DMS 273 treated with DMSO at 0.1 percent for 48 hours (cell line): ENCODE data around the gene CLEC18B.
"Not testable (repeated sequence)": the region's sequence is repeated elsewhere in the genome, so short reads cannot be mapped to it uniquely, and the experiment has no call there.

Experiments
- DNase-seq: peaks from one replicate; lab custom pipeline; 2025; lab: John Stamatoyannopoulos, UW

Gene CLEC18B

DNA sequence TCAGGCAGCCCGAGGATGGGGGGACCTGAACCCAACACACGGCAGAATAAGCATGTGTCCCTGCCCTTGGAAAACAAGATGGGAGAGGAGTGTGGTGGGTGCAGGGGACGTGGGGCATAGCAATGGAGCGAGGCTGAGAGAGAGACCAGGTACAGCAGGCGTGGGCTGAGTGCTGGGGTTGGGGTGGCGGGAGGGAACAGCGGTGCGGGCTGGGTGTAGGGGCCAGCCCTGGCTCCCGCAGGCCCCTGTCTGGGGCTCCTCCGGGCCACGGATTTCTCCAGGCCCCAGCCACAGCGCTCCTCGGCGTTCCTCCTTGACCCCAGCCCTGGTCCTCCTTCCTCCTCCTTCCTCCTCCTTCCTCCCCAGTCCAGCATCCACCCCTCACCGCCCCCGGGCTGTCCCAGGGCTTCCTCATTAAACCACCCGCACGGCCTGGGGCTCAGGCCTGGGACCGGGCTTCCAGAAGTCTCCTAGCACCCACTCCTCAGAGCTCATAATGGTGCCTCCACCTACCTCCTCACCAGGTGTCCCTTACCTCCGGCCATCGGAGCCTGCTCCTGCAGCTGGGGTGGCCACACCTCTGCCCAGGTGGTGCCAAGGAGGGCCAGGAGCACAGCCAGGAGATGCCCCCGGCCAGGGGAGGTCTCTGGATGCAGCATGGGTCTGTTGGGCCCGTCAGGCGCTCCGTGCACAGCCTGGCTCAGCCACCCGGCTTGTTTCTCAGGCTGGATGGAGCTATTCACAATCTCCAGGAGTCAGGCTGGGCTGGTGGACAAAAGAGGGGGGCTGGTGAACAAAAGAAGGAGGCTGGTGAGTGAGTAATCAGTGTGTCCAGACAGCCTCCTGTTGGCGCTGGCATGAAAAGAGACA, at the start of gene CLEC18B:
Gene CLEC18B (minus strand): TSS at position 867 of the 870 bp plus-strand sequence. CDS start 208 bp downstream, at position 659.
- not testable (repeated sequence) for DNase-seq

DNA sequence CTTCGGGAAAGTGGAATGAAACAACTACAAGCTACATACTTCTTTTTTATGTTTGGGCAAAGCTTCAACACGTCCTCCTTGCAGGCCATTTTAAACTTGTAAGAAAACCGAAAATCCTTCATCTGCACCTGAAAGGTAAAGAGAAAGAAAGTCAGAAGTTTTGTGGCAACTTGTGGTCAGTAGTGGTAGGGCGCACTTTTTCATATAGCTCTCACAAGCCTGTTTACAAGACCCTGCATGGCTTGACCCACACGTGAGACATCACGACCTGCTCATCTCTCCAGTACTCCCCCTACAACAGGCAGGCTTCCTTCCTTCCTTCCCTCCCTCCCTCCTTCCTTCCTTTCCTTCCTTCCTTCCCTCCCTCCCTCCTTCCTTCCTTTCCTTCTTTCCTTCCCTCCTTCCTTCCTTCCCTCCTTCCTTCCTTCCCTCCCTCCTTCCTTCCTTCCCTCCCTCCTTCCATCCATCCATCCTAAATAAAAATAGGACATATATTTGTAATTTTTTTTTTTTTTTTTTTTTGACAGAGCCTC, 48.7 kb upstream of the CLEC18B start:
- DNase-seq: no peak

DNA sequence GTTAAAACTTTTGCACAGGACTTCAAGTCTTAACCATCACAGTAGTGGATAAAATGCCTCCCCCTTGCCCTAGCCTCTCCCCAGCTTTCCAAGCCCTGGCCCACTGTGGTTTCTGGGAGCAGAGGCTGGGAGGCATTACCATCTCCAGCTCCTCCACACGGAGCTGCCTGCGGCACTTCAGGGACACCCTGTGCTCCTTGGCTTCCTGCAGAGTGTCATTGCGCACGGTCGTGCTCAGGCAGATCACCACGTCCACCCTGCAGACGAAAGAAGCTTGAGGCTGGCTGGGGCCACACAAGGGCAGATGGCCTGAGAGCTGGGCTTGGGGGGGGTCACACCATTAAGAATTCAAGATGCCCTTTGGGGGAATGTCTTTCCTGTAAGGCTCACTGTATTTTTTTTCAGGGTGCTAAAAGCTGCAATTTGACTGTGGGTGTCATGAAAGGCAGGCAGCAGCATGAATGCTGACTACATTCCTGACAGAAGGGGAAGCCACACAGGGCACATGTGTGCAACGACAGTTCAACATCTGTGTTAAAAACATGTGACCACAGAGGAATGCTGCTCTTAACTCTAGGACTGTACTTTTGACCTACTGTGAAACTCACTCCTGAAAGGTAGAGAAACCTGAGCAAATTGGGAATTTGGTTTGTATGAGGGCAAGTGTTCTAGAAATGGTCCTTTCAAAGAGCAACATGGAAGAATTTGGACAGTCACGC, 47.7 kb upstream of the CLEC18B start:
- DNase-seq: no peak

DNA sequence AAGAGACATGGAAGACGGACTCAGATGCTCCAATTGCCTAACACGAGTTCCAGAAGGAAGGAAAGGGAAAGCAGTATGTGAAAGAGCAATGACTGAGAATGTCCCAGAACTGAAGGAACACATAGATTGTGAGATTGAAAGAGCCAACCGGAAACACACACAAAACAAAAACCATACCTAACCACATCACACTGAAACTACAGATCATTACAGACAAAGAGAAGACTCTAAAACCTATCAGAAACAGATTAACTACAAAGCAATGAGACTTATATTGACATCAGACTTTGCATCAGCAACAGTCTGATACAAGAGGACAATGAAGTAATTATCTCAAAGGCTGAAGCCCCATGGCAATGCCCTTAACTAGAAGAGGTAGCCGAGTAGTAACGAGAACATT, 45.6 kb upstream of the CLEC18B start:
- no peak for DNase-seq

DNA sequence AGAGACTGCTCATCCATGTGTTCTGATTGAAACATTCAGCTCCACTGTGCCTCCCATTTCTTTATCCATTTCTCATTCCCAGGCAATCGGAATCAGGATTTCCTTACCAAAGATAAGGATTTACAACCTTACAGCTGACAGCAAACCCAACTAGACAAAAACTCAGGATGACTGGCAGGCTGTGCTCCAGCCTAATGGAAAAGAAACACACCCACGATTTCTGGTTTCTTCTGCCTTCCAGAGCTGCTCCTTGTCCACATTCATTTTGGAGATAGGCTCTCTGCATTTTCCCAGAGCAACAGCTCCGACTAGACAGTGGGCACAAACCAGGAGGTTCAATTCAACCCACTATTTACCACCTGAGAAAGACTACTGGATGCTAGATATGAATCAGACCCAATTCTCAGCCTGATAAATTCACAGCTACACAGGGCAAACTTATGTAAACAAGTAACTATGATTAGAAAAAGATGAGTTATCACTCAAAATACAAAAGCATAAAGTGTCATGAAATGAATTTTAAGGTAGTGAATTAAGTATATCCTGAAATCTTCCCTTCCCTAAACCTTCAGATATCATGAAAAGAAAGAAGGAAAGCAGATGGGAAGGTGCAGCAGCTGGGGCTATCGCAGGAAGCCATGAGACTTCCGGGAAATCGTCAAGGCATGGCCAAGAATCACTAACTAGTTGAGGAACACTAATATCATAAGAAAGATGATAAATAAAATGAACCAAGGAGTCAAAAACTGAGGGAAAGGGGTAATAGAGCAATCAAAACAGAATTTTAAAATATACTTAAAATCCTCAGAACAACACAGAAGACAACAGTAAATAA, 44.8 kb upstream of the CLEC18B start:
- no peak for DNase-seq

DNA sequence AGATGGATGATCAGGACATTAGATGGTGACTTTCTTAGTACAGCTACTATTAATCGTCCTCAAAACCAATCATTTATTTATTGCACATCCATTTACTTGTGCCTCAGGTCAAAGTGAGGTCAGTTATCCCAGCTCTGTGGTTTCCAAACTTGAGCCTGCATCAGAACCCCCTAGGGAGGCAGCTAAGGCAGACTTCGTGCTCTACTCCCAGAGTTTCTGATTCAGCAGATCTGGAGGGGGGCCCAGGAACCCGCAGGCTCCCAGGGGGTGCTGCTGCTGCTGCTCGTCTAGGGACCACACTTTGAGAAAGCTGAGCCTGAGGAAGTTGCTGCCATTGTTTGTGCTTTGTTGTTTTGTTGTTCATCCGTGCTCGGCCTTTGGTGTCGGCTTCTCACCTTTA, 44.0 kb upstream of the CLEC18B start:
- DNase-seq: no peak

DNA sequence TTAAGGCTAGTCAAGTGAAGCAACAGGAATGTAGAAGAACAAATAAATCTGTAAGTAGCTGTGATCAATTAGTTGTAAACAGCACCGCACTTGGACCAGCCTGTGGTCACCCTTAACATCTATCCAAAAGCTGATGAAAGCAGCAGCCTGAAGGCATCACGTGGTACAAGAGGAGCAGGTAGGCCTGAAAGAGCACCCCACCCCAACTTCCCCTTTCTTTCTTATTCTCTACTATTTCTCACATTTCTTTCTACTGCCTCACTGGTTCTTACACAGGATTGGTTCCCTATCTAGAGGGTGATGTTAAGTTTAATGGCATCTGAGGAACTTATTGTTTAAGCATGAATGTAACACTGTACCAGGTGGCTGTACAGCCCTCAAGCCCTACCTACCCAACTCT, 42.6 kb upstream of the CLEC18B start:
- no peak for DNase-seq

DNA sequence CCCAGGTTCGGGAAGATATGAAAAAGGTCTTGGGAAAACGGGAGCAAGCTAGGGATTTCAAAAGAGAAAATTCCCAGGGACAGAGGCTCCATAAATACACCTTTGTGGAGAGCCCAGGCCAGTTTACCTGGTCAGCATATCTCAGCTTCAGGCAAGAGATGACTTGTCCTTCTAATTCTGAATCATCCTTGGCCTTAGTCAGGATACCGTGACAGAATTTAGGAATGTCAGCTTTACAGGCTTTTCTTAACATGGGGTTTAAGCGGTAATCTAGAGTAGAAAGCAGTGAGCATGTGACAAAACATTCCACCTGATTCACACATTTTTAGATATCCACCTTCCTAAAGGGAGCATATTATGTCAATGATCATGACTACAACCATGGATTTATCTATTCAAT, 41.1 kb upstream of the CLEC18B start:
- DNase-seq: no peak

DNA sequence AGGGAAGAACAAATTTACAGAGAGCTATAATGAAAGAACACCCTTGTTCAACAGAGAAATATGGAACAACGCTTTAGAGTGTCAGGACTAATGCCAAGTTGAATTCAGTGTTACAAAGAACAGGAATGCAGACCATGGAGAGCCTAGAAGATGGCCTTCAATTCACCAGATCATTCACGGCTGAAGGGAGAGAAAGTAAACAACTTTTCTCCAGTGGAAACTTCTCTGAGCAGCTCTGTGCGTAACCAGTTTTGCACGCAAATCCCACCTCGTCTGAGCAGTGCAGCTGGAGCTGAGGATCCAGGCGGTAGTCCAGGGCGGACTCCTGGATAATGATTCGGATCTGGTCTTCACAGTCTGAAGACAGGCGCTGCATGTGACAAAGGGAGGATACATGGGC, 40.5 kb upstream of the CLEC18B start:
- no peak for DNase-seq

DNA sequence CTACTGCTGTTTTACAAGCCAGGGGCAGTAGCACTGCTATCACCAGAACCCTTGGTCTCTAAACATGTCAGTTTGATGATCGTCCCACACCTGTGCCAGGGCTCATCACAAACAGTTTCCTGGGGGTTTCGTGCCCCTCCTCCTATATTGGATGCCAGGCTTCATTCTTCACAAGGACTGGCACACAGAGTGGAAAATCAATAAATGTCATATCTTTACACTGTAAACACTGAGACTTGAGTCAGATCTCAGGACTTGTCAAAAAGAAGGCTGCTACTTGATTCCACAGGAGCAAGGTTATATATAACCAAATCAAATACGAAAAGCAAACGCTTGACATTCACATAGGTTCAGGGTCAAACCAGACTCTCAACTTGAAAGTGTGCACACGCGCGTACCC, 39.3 kb upstream of the CLEC18B start:
- DNase-seq: no peak

DNA sequence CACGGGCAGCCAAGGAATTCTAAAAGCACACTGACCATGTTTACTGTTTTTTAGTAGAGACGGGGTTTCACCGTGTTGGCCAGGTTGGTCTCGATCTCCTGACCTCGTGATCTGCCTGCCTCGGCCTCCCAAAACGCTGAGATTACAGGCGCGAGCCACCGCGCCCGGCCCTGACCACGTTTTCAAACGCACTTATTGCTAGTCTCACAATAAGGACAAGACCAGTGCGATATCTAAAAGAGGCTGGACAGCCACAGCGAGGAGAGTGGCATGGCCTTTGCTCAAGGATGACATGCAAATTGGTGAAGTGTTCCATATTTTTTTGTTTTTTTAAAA, 35.0 kb upstream of the CLEC18B start:
- DNase-seq: no peak

DNA sequence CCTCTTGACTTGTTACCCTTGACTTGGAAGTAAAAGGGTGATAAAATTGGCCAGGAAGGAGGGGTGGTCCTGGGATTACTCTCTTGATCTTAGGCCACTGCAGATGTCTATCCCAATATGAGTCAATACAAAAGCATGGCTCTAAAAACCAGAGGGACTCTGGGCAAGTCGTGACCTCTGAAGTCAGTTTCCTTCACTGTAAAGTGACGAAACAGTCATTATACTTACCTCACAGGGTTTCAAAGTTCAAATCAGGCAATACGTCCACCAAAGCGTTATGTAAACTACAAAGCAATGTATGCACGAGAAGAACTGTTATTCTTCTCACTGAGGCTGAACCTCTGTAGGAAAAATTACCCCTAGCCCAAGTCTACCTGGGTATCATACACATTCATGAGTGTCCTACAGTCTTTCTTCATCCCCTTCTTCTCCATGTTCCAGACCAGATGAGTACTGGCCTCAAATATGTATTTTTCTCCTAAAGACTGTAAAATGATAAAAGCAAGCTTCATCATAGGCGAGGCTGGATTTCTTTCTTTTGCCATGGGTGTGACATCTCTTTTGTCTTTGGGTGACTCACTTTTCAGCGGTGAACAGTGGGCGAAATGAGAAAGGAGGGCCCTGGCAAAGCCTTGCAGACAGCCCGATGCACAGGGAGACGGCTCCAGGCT, 34.5 kb upstream of the CLEC18B start:
- no peak for DNase-seq

DNA sequence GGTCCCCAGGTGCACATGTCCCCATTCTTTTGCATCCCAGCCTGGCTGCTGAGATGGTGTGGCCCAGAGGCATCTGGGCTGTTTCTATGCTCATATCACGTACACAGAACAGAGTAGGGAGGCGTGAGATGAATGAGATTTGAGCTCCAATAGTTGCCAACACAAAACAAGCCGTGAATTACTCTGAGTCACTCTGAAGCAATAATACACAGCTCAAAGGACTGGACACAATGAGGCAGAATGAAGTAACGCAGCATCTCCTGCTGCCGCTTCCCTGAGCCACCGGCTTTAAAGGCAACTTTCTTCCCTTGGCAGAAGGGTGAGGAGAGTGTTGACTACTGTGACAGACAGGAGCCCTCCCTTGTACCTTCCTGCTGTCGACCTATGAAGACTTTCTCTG, 33.9 kb upstream of the CLEC18B start:
- no peak for DNase-seq

DNA sequence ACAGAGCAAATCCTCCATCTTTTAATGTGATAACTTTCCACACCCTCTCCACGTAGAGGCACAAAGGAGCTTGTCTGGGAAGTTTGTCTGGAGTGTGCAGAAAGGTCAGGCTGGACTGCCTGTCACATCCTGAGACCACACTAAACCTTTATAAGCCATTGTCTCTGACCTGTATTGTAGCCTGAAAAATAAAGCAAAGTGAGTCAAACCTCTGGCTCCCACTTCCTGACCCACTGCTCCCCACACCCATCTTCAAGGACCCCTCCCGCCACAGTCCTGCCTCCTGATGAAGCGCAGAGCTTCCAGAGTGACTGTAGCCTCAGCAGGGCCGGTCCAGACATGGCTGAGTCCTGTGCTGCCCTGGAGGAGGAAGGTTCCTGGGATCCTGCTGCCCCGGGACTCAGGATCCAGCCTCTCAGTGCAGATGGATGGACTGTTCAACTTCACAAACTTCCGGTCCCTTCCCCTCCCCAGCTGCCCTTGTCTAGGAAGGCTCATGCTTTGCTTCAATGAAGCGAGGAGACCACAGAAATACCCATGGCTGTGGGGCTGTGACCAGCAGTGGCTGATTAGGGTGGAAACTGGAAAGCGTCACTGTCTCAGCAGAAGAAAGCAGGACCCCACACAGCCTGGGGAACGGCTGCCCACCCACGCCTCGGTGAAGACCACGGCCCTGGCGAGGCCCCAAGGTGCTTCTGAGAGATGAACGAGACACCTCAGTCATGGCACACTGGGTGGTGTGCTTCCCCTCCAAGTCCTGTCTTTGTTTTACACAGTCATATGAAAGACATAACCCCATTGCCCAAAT, 30.9 kb upstream of the CLEC18B start:
- no peak for DNase-seq

DNA sequence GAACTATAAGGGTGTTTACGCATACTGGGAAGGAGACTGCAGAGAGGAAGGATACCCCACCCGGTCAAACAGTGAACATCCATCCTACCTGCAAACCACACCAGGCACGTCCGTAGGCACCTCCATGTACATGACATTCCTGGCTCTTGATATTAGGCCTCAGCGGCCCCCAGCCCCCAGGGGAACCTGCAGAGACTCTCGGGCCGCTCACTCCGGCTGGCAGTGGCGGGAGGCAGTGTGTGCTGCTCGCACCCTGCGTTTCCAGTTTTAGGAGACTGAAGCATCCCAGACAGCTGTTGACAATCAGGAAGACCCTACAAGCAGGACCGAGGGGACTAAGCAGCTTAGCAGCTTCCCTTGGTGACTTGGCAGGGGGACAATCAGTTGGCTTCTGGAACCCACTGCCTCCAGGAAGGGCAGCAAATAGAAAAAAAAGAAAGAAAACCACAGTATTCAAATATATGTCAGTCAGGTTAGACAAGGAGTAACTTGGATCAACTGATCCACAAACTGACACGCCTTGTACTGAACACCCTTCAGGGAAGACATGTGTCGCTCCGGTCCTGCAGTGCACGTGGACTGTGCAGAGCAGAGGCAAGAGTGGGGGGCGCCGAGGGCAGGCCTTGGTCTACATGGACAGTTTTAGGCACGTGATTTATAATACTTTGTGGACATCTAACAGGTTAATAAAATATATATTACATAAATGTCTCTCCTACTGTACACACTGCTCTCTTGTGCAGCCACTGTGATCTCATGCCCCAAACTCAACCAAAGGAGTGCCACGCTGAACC, 29.9 kb upstream of the CLEC18B start:
- DNase-seq: no peak

DNA sequence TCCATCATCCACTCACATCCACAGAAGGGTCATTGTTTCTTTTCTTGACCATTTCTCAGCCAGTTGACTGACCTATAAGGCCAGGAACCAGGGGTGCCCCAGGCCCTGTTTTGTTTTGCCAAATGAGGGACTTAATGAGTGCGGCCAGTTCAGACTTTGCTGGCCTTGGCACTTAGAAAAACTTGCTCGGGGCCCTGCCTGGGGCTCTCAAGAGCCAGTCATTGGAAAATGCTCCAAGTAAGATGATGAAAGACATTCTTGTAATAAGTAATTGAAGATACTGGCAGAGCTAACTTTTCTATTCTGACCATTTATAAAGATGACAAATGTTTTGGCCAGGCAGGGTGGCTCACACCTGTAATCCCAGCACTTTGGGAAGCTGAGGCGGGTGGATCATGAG, 29.0 kb upstream of the CLEC18B start:
- no peak for DNase-seq

DNA sequence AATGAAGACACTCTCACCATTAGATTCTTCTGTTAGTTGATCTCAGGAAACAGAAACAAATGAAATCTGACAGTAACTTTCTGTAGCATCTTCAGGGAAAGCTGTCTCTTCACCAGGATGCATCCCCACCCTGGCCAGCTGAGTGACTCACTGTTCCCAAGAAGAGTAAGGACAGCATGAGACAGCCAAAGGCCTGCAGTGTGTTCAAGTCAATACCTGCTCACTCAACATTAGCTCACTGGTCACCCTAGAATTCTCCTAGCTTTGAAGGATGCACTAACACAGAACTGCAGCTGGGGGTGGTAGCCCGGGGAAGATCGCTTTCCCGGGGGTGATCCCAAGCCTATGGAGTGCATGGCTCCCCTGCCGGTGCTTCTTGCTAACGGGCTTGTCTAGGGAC, 28.2 kb upstream of the CLEC18B start:
- no peak for DNase-seq

DNA sequence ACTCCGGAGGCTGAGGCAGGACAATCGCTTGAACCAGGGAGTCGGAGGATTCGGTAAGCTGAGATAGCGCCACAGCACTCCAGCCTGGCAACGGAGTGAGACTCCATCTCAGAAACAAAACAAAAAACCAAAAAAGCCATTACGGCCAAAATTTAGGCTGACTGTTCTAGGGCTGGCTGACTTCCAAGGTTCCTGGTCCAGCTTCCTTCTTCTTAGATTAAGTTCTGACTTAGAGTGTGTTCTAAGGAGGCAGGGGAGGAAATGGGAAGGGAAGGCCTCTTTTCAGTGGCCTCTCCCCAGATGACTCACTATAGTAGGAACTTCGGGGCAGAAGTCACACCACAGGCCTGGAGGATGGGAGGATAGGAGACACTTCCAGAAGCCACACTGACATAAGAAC, 27.7 kb upstream of the CLEC18B start:
- DNase-seq: no peak

DNA sequence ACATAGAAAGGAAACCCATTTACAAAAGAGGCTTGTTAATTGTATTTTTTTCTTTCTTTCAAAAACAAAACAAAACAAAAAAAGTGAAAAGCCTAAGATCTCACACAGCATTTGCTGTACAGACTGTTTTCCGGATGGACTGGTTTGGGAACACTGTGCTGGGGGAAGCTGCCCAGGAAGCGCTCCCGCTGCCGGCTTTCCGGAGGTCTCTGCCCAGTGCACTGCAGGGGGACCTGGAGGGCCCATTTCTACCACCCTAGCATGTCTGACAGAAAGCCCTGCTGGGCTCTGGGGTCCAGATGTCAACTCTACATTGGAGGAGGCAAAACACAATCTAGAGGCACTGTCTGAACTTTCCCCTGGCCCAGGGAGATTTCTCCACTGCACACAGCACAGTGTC, 26.3 kb upstream of the CLEC18B start:
- DNase-seq: no peak

DNA sequence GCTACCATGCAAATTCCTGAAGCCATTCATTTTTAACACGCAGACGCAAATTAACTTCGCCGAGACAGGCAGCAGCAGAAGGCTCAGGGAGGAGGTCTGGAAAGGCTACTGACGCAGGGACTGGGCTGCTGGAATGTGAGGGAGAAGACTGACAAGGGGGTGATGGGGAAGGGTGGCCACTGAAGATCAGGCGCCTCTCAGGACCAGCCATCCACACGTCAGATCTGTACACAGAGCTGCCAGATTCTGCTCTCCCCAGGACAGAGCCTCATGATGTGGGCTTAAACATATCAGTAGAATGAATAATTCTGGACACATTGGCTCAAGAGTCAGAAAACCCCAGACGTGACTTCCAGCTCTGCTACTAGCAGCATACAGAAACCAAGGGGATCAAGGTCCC, 25.6 kb upstream of the CLEC18B start:
- no peak for DNase-seq
